Liver (tissue), 3 donors: Measurements from ENCODE around the gene GRIK1.

ENCODE experiments used
- CTCF ChIP-seq: fragments of 150-350 bp; IDR thresholded peaks from 2 replicates; pipeline ENCODE4 v1.5.1; 2017; ENCODE audit warnings: improper control_type of control experiment, low read depth, low read length; ENCODE audit not compliant: missing input control
- JUND ChIP-seq, 2 donors: IDR thresholded peaks; 2 replicates each; pipeline ENCODE4 v1.6.1; 2016; ENCODE audit warnings: antibody characterized with exemption in 2 of 2
- RAD21 ChIP-seq, 2 donors: IDR thresholded peaks; 2 replicates each; pipeline ENCODE4 v1.6.1; 2016; ENCODE audit warnings: antibody characterized with exemption in 2 of 2, mild to moderate bottlenecking in 2 of 2
- SP1 ChIP-seq: IDR thresholded peaks from 2 replicates; pipeline ENCODE4 v1.6.1; 2018; ENCODE audit warnings: antibody characterized with exemption, mild to moderate bottlenecking
- TAF1 ChIP-seq: conservative IDR thresholded peaks from 2 replicates; pipeline ENCODE4 v1.6.1; 2016; ENCODE audit warnings: antibody characterized with exemption, mild to moderate bottlenecking
- YY1 ChIP-seq: IDR thresholded peaks from 2 replicates; pipeline ENCODE4 v1.6.1; 2016; ENCODE audit warnings: antibody characterized with exemption, mild to moderate bottlenecking
- donor health status: healthy.
- donor health status: healthy.

DNA sequence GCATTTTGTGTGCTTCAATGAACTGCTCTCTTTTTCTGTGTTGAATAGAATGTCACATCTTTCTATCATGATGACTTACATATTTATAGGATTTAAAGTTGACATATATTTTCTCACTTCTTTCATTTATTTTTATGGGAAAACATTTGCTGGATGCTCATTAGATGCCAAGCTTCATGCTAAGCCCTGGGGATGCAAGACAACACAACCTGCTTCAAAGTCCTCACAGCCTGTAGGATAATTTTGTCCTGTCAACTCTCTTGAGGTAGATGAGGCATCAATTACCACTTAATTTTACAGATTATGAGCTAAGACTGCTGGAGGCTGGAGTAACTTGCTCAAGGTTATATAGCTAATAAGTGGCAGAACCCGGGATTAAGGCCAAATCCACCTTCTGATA is 264.3 kb downstream of the GRIK1 start:
- TF ChIP-seq SP1 (no peak), CTCF (no peak), TAF1 (no peak), RAD21 (IDR thresholded peaks at IDR 0.05) (no peak), JUND (IDR thresholded peaks at IDR 0.05) (no peak), YY1 (no peak)
